Skeletal muscle cell (primary cell): Measurements from ENCODE around the gene COX18.

Experiments used
- DNase-seq: peaks from one replicate; pipeline ENCODE4 v3.0.0-alpha.2; 2010; ENCODE audit warnings: low read depth
- H3K4me3 ChIP-seq: 2 replicates; pipeline ENCODE4 v1.5.1; 2011; ENCODE audit warnings: low read depth, mild to moderate bottlenecking, control low read depth, low read length, moderate library complexity

Gene COX18

GRCh38 chr4:73055241-73055897, 14.1 kb downstream of the COX18 start:
- H3K4me3 ChIP-seq, result no peak overlapping the region
- no peak for DNase-seq

GRCh38 chr4:73053974-73054480, 15.5 kb downstream of the COX18 start:
- DNase-seq, result peak; percentile 11
- H3K4me3 ChIP-seq, result no peak overlapping the region

- H3K4me3 ChIP-seq, result no peak overlapping the region
- no peak for DNase-seq
Observed at GRCh38 chr4:73053076-73053475, 16.4 kb downstream of the COX18 start.

GRCh38 chr4:73051625-73052024, 17.9 kb downstream of the COX18 start:
- DNase-seq, result no peak

GRCh38 chr4:73045879-73046278, 23.6 kb downstream of the COX18 start:
- no peak for DNase-seq
- H3K4me3 ChIP-seq, result no peak overlapping the region

More at GRCh38 chr4:73051625-73052024, 17.9 kb downstream of the COX18 start:
- no peak overlapping the region for H3K4me3 ChIP-seq

GRCh38 chr4:73037057-73037456, 32.5 kb downstream of the COX18 start:
- H3K4me3 ChIP-seq, result no peak overlapping the region
- DNase-seq, result no peak

GRCh38 chr4:73036123-73036522, 33.4 kb downstream of the COX18 start:
- no peak for DNase-seq
- no peak overlapping the region for H3K4me3 ChIP-seq

GRCh38 chr4:73034896-73035295, 34.6 kb downstream of the COX18 start:
- DNase-seq, result no peak
- no peak overlapping the region for H3K4me3 ChIP-seq

- no peak for DNase-seq
Observed at GRCh38 chr4:73028621-73029020, 40.9 kb downstream of the COX18 start.

GRCh38 chr4:73021634-73022033, 47.9 kb downstream of the COX18 start:
- DNase-seq, result peak; percentile 15
- H3K4me3 ChIP-seq, result no peak overlapping the region

More at GRCh38 chr4:73028621-73029020, 40.9 kb downstream of the COX18 start:
- H3K4me3 ChIP-seq, result no peak overlapping the region

GRCh38 chr4:73019462-73020047, 50.0 kb downstream of the COX18 start:
- no peak overlapping the region for H3K4me3 ChIP-seq
- no peak for DNase-seq

- H3K4me3 ChIP-seq, result no peak overlapping the region
- no peak for DNase-seq
Observed at GRCh38 chr4:73018595-73018994, 50.9 kb downstream of the COX18 start.

GRCh38 chr4:73013310-73013709, 56.2 kb downstream of the COX18 start:
- DNase-seq, result no peak
- no peak overlapping the region for H3K4me3 ChIP-seq

- H3K4me3 ChIP-seq, result no peak overlapping the region
- DNase-seq, result no peak
Observed at GRCh38 chr4:73012673-73013072, 56.8 kb downstream of the COX18 start.

GRCh38 chr4:73011629-73011985, 57.9 kb downstream of the COX18 start:
- H3K4me3 ChIP-seq, result no peak overlapping the region
- no peak for DNase-seq

- no peak overlapping the region for H3K4me3 ChIP-seq
- no peak for DNase-seq
Observed at GRCh38 chr4:73010789-73011628, 58.5 kb downstream of the COX18 start.

GRCh38 chr4:73007526-73008100, 61.9 kb downstream of the COX18 start:
- no peak for DNase-seq
- H3K4me3 ChIP-seq, result no peak overlapping the region

GRCh38 chr4:73006286-73006990, 63.1 kb downstream of the COX18 start:
- no peak for DNase-seq
- H3K4me3 ChIP-seq, result no peak overlapping the region

- H3K4me3 ChIP-seq, result no peak overlapping the region
- DNase-seq, result no peak
Observed at GRCh38 chr4:73005514-73005913, 64.0 kb downstream of the COX18 start.
